NB4 (cell line): ENCODE results near the gene GRM7.

Experiments
- DNase-seq: peaks from one replicate; pipeline ENCODE4 v3.0.0; 2010; ENCODE audit warnings: low read depth
- H3K4me3 ChIP-seq: one replicate; pipeline ENCODE4 v1.5.1; 2011; ENCODE audit warnings: mild to moderate bottlenecking, low read depth, low read length, moderate library complexity
- MYC ChIP-seq: IDR thresholded peaks from 2 replicates; pipeline ENCODE4 v1.6.1; 2011; ENCODE audit warnings: low read depth, low read length
- POLR2A ChIP-seq: IDR thresholded peaks from 2 replicates; pipeline ENCODE4 v1.6.1; 2011; ENCODE audit warnings: mild to moderate bottlenecking; ENCODE audit not compliant: insufficient read length; ENCODE audit errors: extremely low read depth
- TF ChIP-seq, protein P1 (sequence below): IDR thresholded peaks from one replicate; pipeline ENCODE4 v1.5.1; 2012; ENCODE audit warnings: low read depth, low read length
- TF ChIP-seq, protein P2 (sequence below): IDR thresholded peaks from 2 replicates; pipeline ENCODE4 v1.6.1; 2011; ENCODE audit warnings: low read depth, low read length

The GRM7 gene

GRCh38 chr3:7357101-7357500, 496.2 kb downstream of the GRM7 start:
- no peak for DNase-seq
- no peak overlapping the region for H3K4me3 ChIP-seq
- TF ChIP-seq, protein P1, sequence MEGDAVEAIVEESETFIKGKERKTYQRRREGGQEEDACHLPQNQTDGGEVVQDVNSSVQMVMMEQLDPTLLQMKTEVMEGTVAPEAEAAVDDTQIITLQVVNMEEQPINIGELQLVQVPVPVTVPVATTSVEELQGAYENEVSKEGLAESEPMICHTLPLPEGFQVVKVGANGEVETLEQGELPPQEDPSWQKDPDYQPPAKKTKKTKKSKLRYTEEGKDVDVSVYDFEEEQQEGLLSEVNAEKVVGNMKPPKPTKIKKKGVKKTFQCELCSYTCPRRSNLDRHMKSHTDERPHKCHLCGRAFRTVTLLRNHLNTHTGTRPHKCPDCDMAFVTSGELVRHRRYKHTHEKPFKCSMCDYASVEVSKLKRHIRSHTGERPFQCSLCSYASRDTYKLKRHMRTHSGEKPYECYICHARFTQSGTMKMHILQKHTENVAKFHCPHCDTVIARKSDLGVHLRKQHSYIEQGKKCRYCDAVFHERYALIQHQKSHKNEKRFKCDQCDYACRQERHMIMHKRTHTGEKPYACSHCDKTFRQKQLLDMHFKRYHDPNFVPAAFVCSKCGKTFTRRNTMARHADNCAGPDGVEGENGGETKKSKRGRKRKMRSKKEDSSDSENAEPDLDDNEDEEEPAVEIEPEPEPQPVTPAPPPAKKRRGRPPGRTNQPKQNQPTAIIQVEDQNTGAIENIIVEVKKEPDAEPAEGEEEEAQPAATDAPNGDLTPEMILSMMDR, result no peak
- TF ChIP-seq POLR2A (no peak), MYC (no peak)
- TF ChIP-seq, protein P2, sequence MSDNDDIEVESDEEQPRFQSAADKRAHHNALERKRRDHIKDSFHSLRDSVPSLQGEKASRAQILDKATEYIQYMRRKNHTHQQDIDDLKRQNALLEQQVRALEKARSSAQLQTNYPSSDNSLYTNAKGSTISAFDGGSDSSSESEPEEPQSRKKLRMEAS, result no peak

- DNase-seq, result no peak
- TF ChIP-seq MYC (no peak), POLR2A (no peak)
- TF ChIP-seq, protein P1, result no peak
- TF ChIP-seq, protein P2, result no peak
- H3K4me3 ChIP-seq, result no peak overlapping the region
Observed at GRCh38 chr3:7367968-7368367, 507.1 kb downstream of the GRM7 start.

- no peak for DNase-seq
- H3K4me3 ChIP-seq, result no peak overlapping the region
- TF ChIP-seq MYC (no peak), POLR2A (no peak)
- TF ChIP-seq, protein P2, result no peak
- TF ChIP-seq, protein P1, result no peak
Observed at GRCh38 chr3:7368597-7368996, 507.7 kb downstream of the GRM7 start.

- H3K4me3 ChIP-seq, result no peak overlapping the region
- TF ChIP-seq MYC (no peak), POLR2A (no peak)
- TF ChIP-seq, protein P2, result no peak
- TF ChIP-seq, protein P1, result no peak
- DNase-seq, result no peak
Observed at GRCh38 chr3:7371693-7372572, 511.0 kb downstream of the GRM7 start.

- DNase-seq, result no peak
Observed at GRCh38 chr3:7377103-7377502, 516.2 kb downstream of the GRM7 start.

More at GRCh38 chr3:7377103-7377502, 516.2 kb downstream of the GRM7 start:
- H3K4me3 ChIP-seq, result no peak overlapping the region
- TF ChIP-seq, protein P1, result no peak
- no peak for TF ChIP-seq POLR2A
